HG02588 (cell line): ENCODE data around the gene MYO7A.

Source experiments
- ATAC-seq: cut with Tn5 transposase; IDR thresholded peaks from one replicate; pipeline ENCODE4 v1.9.1; 2021; ENCODE audit warnings: mild to moderate bottlenecking, moderate library complexity; ENCODE audit not compliant: unreplicated experiment

Gene MYO7A

GRCh38 chr11:77159219-77159936 lies 31.3 kb downstream of the MYO7A start:
- ATAC-seq: no peak

- ATAC-seq: no peak
Measured at GRCh38 chr11:77159937-77160495, 32.0 kb downstream of the MYO7A start.

- ATAC-seq: no peak
Measured at GRCh38 chr11:77163271-77163670, 35.2 kb downstream of the MYO7A start.

- no peak for ATAC-seq
Measured at GRCh38 chr11:77165066-77165465, 37.0 kb downstream of the MYO7A start.

GRCh38 chr11:77166021-77166420 lies 38.0 kb downstream of the MYO7A start:
- ATAC-seq: no peak

- no peak for ATAC-seq
Measured at GRCh38 chr11:77167111-77167626, 39.1 kb downstream of the MYO7A start.

- ATAC-seq: no peak
Measured at GRCh38 chr11:77167791-77168190, 39.7 kb downstream of the MYO7A start.

- no peak for ATAC-seq
Measured at GRCh38 chr11:77170107-77170506, 42.1 kb downstream of the MYO7A start.

GRCh38 chr11:77171254-77171653 lies 43.2 kb downstream of the MYO7A start:
- ATAC-seq: no peak

GRCh38 chr11:77171885-77172665 lies 44.0 kb downstream of the MYO7A start:
- ATAC-seq: no peak

GRCh38 chr11:77172666-77172982 lies 44.6 kb downstream of the MYO7A start:
- no peak for ATAC-seq

- ATAC-seq: no peak
Measured at GRCh38 chr11:77173494-77173893, 45.4 kb downstream of the MYO7A start.

- no peak for ATAC-seq
Measured at GRCh38 chr11:77174559-77174958, 46.5 kb downstream of the MYO7A start.

GRCh38 chr11:77175021-77175842 lies 47.2 kb downstream of the MYO7A start:
- no peak for ATAC-seq

GRCh38 chr11:77175869-77176539 lies 48.0 kb downstream of the MYO7A start:
- ATAC-seq: no peak

- no peak for ATAC-seq
Measured at GRCh38 chr11:77176996-77177395, 49.0 kb downstream of the MYO7A start.

GRCh38 chr11:77178150-77178549 lies 50.1 kb downstream of the MYO7A start:
- no peak for ATAC-seq

- ATAC-seq: no peak
Measured at GRCh38 chr11:77179048-77179447, 51.0 kb downstream of the MYO7A start.

- no peak for ATAC-seq
Measured at GRCh38 chr11:77179681-77180080, 51.6 kb downstream of the MYO7A start.

GRCh38 chr11:77180346-77180745 lies 52.3 kb downstream of the MYO7A start:
- ATAC-seq: no peak

GRCh38 chr11:77181226-77181625 lies 53.2 kb downstream of the MYO7A start:
- ATAC-seq: no peak
